Natural killer cell (primary cell): ENCODE results near the gene CLCN6. TPM values are rescaled to one million over a fixed set of nuclear protein-coding genes. Genes with fewer than 3 reads are reported as not detected.
"Not testable (repeated sequence)": the region's sequence is repeated elsewhere in the genome, so short reads cannot be mapped to it uniquely, and the experiment has no call there.

ENCODE experiments used
- ATAC-seq, 3 donors: fragments of 150-1000 bp in 2 of 3; fragments of 200-7000 bp in 1 of 3; cut with Tn5 transposase; 1 replicate in 1 of 3; 2 replicates in 2 of 3; pipeline ENCODE4 v1.10.0; 2021; ENCODE audit warnings: mild to moderate bottlenecking in 2 of 3, moderate library complexity in 2 of 3
- DNase-seq, 2 donors: peaks; one replicate each; pipeline versions ENCODE4 v3.0.0 to v3.0.0-alpha.2; 2013 to 2021; ENCODE audit warnings: mixed read lengths in 1 of 2
- H3K27ac ChIP-seq: one replicate; pipeline ENCODE4 v1.5.1; 2013; ENCODE audit warnings: mild to moderate bottlenecking, low read length
- H3K27me3 ChIP-seq: one replicate; pipeline ENCODE4 v1.6.1; 2013; ENCODE audit warnings: low read length; ENCODE audit not compliant: control insufficient read depth, insufficient read depth
- H3K36me3 ChIP-seq: one replicate; pipeline ENCODE4 v1.6.1; 2013; ENCODE audit warnings: low read length; ENCODE audit not compliant: control insufficient read depth, insufficient read depth
- H3K4me1 ChIP-seq: one replicate; pipeline ENCODE4 v1.6.1; 2013; ENCODE audit warnings: low read length; ENCODE audit not compliant: control insufficient read depth, insufficient read depth
- H3K4me3 ChIP-seq: one replicate; pipeline ENCODE4 v1.5.1; 2013; ENCODE audit warnings: low read length
- H3K9me3 ChIP-seq: one replicate; pipeline ENCODE4 v1.6.1; 2013; ENCODE audit warnings: low read length; ENCODE audit not compliant: control insufficient read depth, insufficient read depth
- H3K27ac Mint-ChIP-seq, 2 donors: one replicate each; pipeline ENCODE4 v1.8.0; 2022; ENCODE audit warnings: mild to moderate bottlenecking in 2 of 2, mixed read lengths in 2 of 2, moderate library complexity in 1 of 2
- H3K27me3 Mint-ChIP-seq, 2 donors: one replicate each; pipeline ENCODE4 v1.8.0; 2022; ENCODE audit warnings: low read depth in 2 of 2, mixed read lengths in 2 of 2
- H3K36me3 Mint-ChIP-seq: one replicate; pipeline ENCODE4 v1.8.0; 2022; ENCODE audit warnings: mixed read lengths
- H3K4me1 Mint-ChIP-seq, 2 donors: one replicate each; pipeline ENCODE4 v1.8.0; 2022; ENCODE audit warnings: mixed read lengths in 2 of 2
- H3K4me3 Mint-ChIP-seq: one replicate; pipeline ENCODE4 v1.8.0; 2022; ENCODE audit warnings: mild to moderate bottlenecking, moderate library complexity, mixed read lengths
- H3K9me3 Mint-ChIP-seq, 2 donors: one replicate each; pipeline ENCODE4 v1.8.0; 2022; ENCODE audit warnings: mixed read lengths in 2 of 2
- CTCF ChIP-seq: fragments of 200-600 bp; IDR thresholded peaks from one replicate; pipeline ENCODE4 v1.8.0; 2022; ENCODE audit warnings: antibody characterized with exemption
- WGBS: methylation state at CpG from one replicate; pipeline ENCODE4 v1.1.7; 2013; ENCODE audit warnings: missing lambda C conversion rate; ENCODE audit not compliant: insufficient coverage; 5-methylcytosine and 5-hydroxymethylcytosine counted together
- intact Hi-C: fragments of 100-400 bp; cut with micrococcal nuclease; formaldehyde crosslinking; loops from one replicate; pipeline ENCODE4 v1.14.2; 2022
- total RNA-seq, 4 donors: library from RNA; stranded (reverse); fragments of 120-200 nt in 1 of 4; gene quantifications; one replicate each; pipeline versions ENCODE4 v1.2.3 to v1.2.4, GENCODE V29; 2013 to 2022

CLCN6 gene
- total RNA-seq, 3 donors from 2014 or later (not counting 1 experiment from before 2014, with no cell fraction given) = 21.4 to 28.6 (median 25.6) TPM

GRCh38 chr1:11800756-11801433, 5.1 kb upstream of the CLCN6 start:
- H3K27me3 ChIP-seq = no peaks in the 10 kb centered on the region
- Mint-ChIP-seq H3K4me1 (peaks cover 42 to 46% of the 10 kb centered on the region in 2 donors), H3K4me3 (no peak overlapping the region), H3K27me3 (no peaks in the 10 kb centered on the region), H3K9me3 (no peaks in the 10 kb centered on the region), H3K27ac (peak overlapping the region in 1 of 2 donors; percentile 95), H3K36me3 (peaks cover under 1% of the 10 kb centered on the region)
- no peak for TF ChIP-seq CTCF
- 93% methylated on average over 21 of the region's 21 CpGs for WGBS
- intact Hi-C loops = loop anchor here (10.0 kb wide), 1 partner anchor 146 kb away; the partner anchor contains the start of genes FBXO2 and FBXO44
- ATAC-seq (no peak), DNase-seq (no peak)
- H3K36me3 ChIP-seq = peaks cover 33% of the 10 kb centered on the region
- H3K4me1 ChIP-seq = peaks cover 38% of the 10 kb centered on the region
- no peak overlapping the region for H3K27ac ChIP-seq
- H3K4me3 ChIP-seq = no peak overlapping the region
- no peaks in the 10 kb centered on the region for H3K9me3 ChIP-seq

GRCh38 chr1:11802616-11802972, 3.4 kb upstream of the CLCN6 start:
- peaks cover 22% of the 10 kb centered on the region for H3K36me3 ChIP-seq
- H3K4me1 ChIP-seq = peaks cover 48% of the 10 kb centered on the region
- DNase-seq = peak in 1 of 2 donors; percentile 25
- peak overlapping the region; percentile 59 for H3K27ac ChIP-seq
- H3K4me3 ChIP-seq = peak overlapping the region; percentile 53
- no peak for TF ChIP-seq CTCF
- no peaks in the 10 kb centered on the region for H3K9me3 ChIP-seq
- H3K4me3 Mint-ChIP-seq = peak overlapping the region; percentile 99
- 39% methylated on average over 6 of the region's 6 CpGs for WGBS
- H3K4me1 Mint-ChIP-seq = peaks cover 58 to 60% of the 10 kb centered on the region in 2 donors
- intact Hi-C loops = loop anchor here (2.0 to 10.0 kb wide), 2 partner anchors 66 to 148 kb away; partner anchors contain the start of genes AGTRAP, FBXO2 and FBXO44
- H3K27me3 Mint-ChIP-seq = no peaks in the 10 kb centered on the region
- H3K9me3 Mint-ChIP-seq = no peaks in the 10 kb centered on the region
- no peaks in the 10 kb centered on the region for H3K36me3 Mint-ChIP-seq
- no peak for ATAC-seq
- peak overlapping the region; percentile 95 to 97 for H3K27ac Mint-ChIP-seq
- no peaks in the 10 kb centered on the region for H3K27me3 ChIP-seq

- intact Hi-C loops = loop anchor here (2.0 to 10.0 kb wide), 2 partner anchors 66 to 148 kb away; partner anchors contain the start of genes AGTRAP, FBXO2 and FBXO44
- Histone ChIP-seq H3K9me3 (no peaks in the 10 kb centered on the region), H3K27me3 (no peaks in the 10 kb centered on the region), H3K4me1 (peaks cover 48% of the 10 kb centered on the region), H3K4me3 (peak overlapping the region; percentile 53), H3K36me3 (peaks cover 21% of the 10 kb centered on the region), H3K27ac (peak overlapping the region; percentile 59)
- 8% methylated on average over 28 of the region's 28 CpGs for WGBS
- Mint-ChIP-seq H3K27ac (peak overlapping the region; percentile 95 to 97), H3K4me3 (peak overlapping the region; percentile 99), H3K27me3 (no peaks in the 10 kb centered on the region), H3K9me3 (no peaks in the 10 kb centered on the region), H3K36me3 (no peaks in the 10 kb centered on the region), H3K4me1 (peaks cover 65 to 66% of the 10 kb centered on the region in 2 donors)
- TF ChIP-seq CTCF = no peak
- peak; percentile 72 to 85 for DNase-seq
- peak; percentile 52 to 70 (median 53) for ATAC-seq
These were observed 2.8 kb upstream of the CLCN6 start for GRCh38 chr1:11802973-11803885.

- peaks cover 18% of the 10 kb centered on the region for H3K36me3 ChIP-seq
- H3K9me3 ChIP-seq, H3K9me3 Mint-ChIP-seq, DNase-seq, H3K27me3 Mint-ChIP-seq, H3K27me3 ChIP-seq, H3K4me3 ChIP-seq, H3K36me3 Mint-ChIP-seq, ATAC-seq: not testable (repeated sequence)
- peak overlapping the region; percentile 95 to 97 for H3K27ac Mint-ChIP-seq
- peak overlapping the region; percentile 34 for H3K27ac ChIP-seq
- peaks cover 68% of the 10 kb centered on the region in 2 donors for H3K4me1 Mint-ChIP-seq
- 73% methylated on average over 9 of the region's 9 CpGs for WGBS
- peaks cover 48% of the 10 kb centered on the region for H3K4me1 ChIP-seq
- intact Hi-C loops = loop anchor here (2.0 to 10.0 kb wide), 2 partner anchors 67 to 149 kb away; partner anchors contain the start of genes AGTRAP, FBXO2 and FBXO44
- H3K4me3 Mint-ChIP-seq = peak overlapping the region; percentile 99
These were observed 1.9 kb upstream of the CLCN6 start for GRCh38 chr1:11803924-11804665.
